Stimulated activated CD8-positive, alpha-beta memory T cell treated with anti-CD3 and anti-CD28 coated beads, Interleukin-7, amount 100 ng/mL, for 4 hours (primary cell): Measurements from ENCODE around the gene CA5B.
"Not testable (repeated sequence)": the region's sequence is repeated elsewhere in the genome, so short reads cannot be mapped to it uniquely, and the experiment has no call there.

ENCODE experiments used
- DNase-seq, 2 donors: peaks; one replicate each; pipeline ENCODE4 v3.0.0-alpha.2; 2020; ENCODE audit warnings: low read depth in 2 of 2

The CA5B gene

GRCh38 chrX:15737959-15738902 lies at the start of gene CA5B:
CA5B (plus strand) TSS chrX:15738270; CDS start chrX:15750024, 11,754 bp downstream.
- DNase-seq = peak; percentile 93 to 94

- DNase-seq = no peak
Observed at GRCh38 chrX:15694941-15695451, 43.1 kb upstream of the CA5B start.

GRCh38 chrX:15696516-15696915 lies 41.6 kb upstream of the CA5B start:
- DNase-seq = no peak

GRCh38 chrX:15702488-15703371 lies 35.3 kb upstream of the CA5B start:
- no peak for DNase-seq

- not testable (repeated sequence) for DNase-seq
Observed at GRCh38 chrX:15703809-15704208, 34.3 kb upstream of the CA5B start.

GRCh38 chrX:15704273-15704672 lies 33.8 kb upstream of the CA5B start:
- DNase-seq = not testable (repeated sequence)

- no peak for DNase-seq
Observed at GRCh38 chrX:15714529-15714928, 23.5 kb upstream of the CA5B start.

- no peak for DNase-seq
Observed at GRCh38 chrX:15718283-15718970, 19.6 kb upstream of the CA5B start.

- DNase-seq = no peak
Observed at GRCh38 chrX:15719324-15719968, 18.6 kb upstream of the CA5B start.

- no peak for DNase-seq
Observed at GRCh38 chrX:15721911-15722310, 16.2 kb upstream of the CA5B start.

GRCh38 chrX:15723887-15724517 lies 14.1 kb upstream of the CA5B start:
- no peak for DNase-seq

GRCh38 chrX:15724911-15725310 lies 13.2 kb upstream of the CA5B start:
- DNase-seq = no peak

- not testable (repeated sequence) for DNase-seq
Observed at GRCh38 chrX:15731368-15731767, 6.7 kb upstream of the CA5B start.

GRCh38 chrX:15737190-15737958 lies 696 bp upstream of the CA5B start:
- DNase-seq = no peak

- DNase-seq = no peak
Observed at GRCh38 chrX:15739886-15740285, 1.8 kb downstream of the CA5B start.

GRCh38 chrX:15744181-15744867 lies 6.3 kb downstream of the CA5B start:
- DNase-seq = no peak

GRCh38 chrX:15745179-15745578 lies 7.1 kb downstream of the CA5B start:
- DNase-seq = no peak

GRCh38 chrX:15746651-15747050 lies 8.6 kb downstream of the CA5B start:
- DNase-seq = not testable (repeated sequence)

GRCh38 chrX:15747626-15748173 lies 9.6 kb downstream of the CA5B start:
- DNase-seq = no peak
